Natural killer cell (primary cell): ENCODE measurements around the gene LDB1. TPM values are rescaled to one million over a fixed set of nuclear protein-coding genes. Genes with fewer than 3 reads are reported as not detected.
A peak's percentile ranks its signal among the peaks of the same experiment; 100 is the strongest.

ENCODE experiments used
- ATAC-seq, 3 donors: fragments of 150-1000 bp in 2 of 3; fragments of 200-7000 bp in 1 of 3; cut with Tn5 transposase; 1 replicate in 1 of 3; 2 replicates in 2 of 3; pipeline ENCODE4 v1.10.0; 2021; ENCODE audit warnings: mild to moderate bottlenecking in 2 of 3, moderate library complexity in 2 of 3
- DNase-seq, 2 donors: peaks; one replicate each; pipeline versions ENCODE4 v3.0.0 to v3.0.0-alpha.2; 2013 to 2021; ENCODE audit warnings: mixed read lengths in 1 of 2
- H3K27ac ChIP-seq: one replicate; pipeline ENCODE4 v1.5.1; 2013; ENCODE audit warnings: mild to moderate bottlenecking, low read length
- H3K27me3 ChIP-seq: one replicate; pipeline ENCODE4 v1.6.1; 2013; ENCODE audit warnings: low read length; ENCODE audit not compliant: control insufficient read depth, insufficient read depth
- H3K36me3 ChIP-seq: one replicate; pipeline ENCODE4 v1.6.1; 2013; ENCODE audit warnings: low read length; ENCODE audit not compliant: control insufficient read depth, insufficient read depth
- H3K4me1 ChIP-seq: one replicate; pipeline ENCODE4 v1.6.1; 2013; ENCODE audit warnings: low read length; ENCODE audit not compliant: control insufficient read depth, insufficient read depth
- H3K4me3 ChIP-seq: one replicate; pipeline ENCODE4 v1.5.1; 2013; ENCODE audit warnings: low read length
- H3K9me3 ChIP-seq: one replicate; pipeline ENCODE4 v1.6.1; 2013; ENCODE audit warnings: low read length; ENCODE audit not compliant: control insufficient read depth, insufficient read depth
- H3K27ac Mint-ChIP-seq, 2 donors: one replicate each; pipeline ENCODE4 v1.8.0; 2022; ENCODE audit warnings: mild to moderate bottlenecking in 2 of 2, mixed read lengths in 2 of 2, moderate library complexity in 1 of 2
- H3K27me3 Mint-ChIP-seq, 2 donors: one replicate each; pipeline ENCODE4 v1.8.0; 2022; ENCODE audit warnings: low read depth in 2 of 2, mixed read lengths in 2 of 2
- H3K36me3 Mint-ChIP-seq: one replicate; pipeline ENCODE4 v1.8.0; 2022; ENCODE audit warnings: mixed read lengths
- H3K4me1 Mint-ChIP-seq, 2 donors: one replicate each; pipeline ENCODE4 v1.8.0; 2022; ENCODE audit warnings: mixed read lengths in 2 of 2
- H3K4me3 Mint-ChIP-seq: one replicate; pipeline ENCODE4 v1.8.0; 2022; ENCODE audit warnings: mild to moderate bottlenecking, moderate library complexity, mixed read lengths
- H3K9me3 Mint-ChIP-seq, 2 donors: one replicate each; pipeline ENCODE4 v1.8.0; 2022; ENCODE audit warnings: mixed read lengths in 2 of 2
- CTCF ChIP-seq: fragments of 200-600 bp; IDR thresholded peaks from one replicate; pipeline ENCODE4 v1.8.0; 2022; ENCODE audit warnings: antibody characterized with exemption
- WGBS: methylation state at CpG from one replicate; pipeline ENCODE4 v1.1.7; 2013; ENCODE audit warnings: missing lambda C conversion rate; ENCODE audit not compliant: insufficient coverage; 5-methylcytosine and 5-hydroxymethylcytosine counted together
- intact Hi-C: fragments of 100-400 bp; cut with micrococcal nuclease; formaldehyde crosslinking; loops from one replicate; pipeline ENCODE4 v1.14.2; 2022
- total RNA-seq, 4 donors: library from RNA; stranded (reverse); fragments of 120-200 nt in 1 of 4; gene quantifications; one replicate each; pipeline versions ENCODE4 v1.2.3 to v1.2.4, GENCODE V29; 2013 to 2022

The LDB1 gene
- total RNA-seq, 3 donors from 2014 or later (not counting 1 experiment from before 2014, with no cell fraction given): 103 to 109 (median 104) TPM

- H3K4me1 Mint-ChIP-seq: peaks cover 6 to 15% of the 10 kb centered on the region in 2 donors
- DNase-seq (no peak), ATAC-seq (no peak)
- H3K9me3 ChIP-seq: no peaks in the 10 kb centered on the region
- H3K36me3 Mint-ChIP-seq: no peaks in the 10 kb centered on the region
- no peaks in the 10 kb centered on the region for H3K9me3 Mint-ChIP-seq
- WGBS: 94% methylated on average over 4 of the region's 4 CpGs
- TF ChIP-seq CTCF: no peak
- no peaks in the 10 kb centered on the region for H3K27me3 Mint-ChIP-seq
- intact Hi-C loops: no loop called here
- no peaks in the 10 kb centered on the region for H3K27me3 ChIP-seq
- H3K36me3 ChIP-seq: peaks cover 62% of the 10 kb centered on the region
- peaks cover 7% of the 10 kb centered on the region for H3K4me1 ChIP-seq
- H3K4me3 Mint-ChIP-seq: no peak overlapping the region
- H3K4me3 ChIP-seq: no peak overlapping the region
- H3K27ac Mint-ChIP-seq: peak overlapping the region in 1 of 2 donors; percentile 21
- no peak overlapping the region for H3K27ac ChIP-seq
Measured at GRCh38 chr10:102140218-102140617, 20.1 kb upstream of the LDB1 start.

DNA sequence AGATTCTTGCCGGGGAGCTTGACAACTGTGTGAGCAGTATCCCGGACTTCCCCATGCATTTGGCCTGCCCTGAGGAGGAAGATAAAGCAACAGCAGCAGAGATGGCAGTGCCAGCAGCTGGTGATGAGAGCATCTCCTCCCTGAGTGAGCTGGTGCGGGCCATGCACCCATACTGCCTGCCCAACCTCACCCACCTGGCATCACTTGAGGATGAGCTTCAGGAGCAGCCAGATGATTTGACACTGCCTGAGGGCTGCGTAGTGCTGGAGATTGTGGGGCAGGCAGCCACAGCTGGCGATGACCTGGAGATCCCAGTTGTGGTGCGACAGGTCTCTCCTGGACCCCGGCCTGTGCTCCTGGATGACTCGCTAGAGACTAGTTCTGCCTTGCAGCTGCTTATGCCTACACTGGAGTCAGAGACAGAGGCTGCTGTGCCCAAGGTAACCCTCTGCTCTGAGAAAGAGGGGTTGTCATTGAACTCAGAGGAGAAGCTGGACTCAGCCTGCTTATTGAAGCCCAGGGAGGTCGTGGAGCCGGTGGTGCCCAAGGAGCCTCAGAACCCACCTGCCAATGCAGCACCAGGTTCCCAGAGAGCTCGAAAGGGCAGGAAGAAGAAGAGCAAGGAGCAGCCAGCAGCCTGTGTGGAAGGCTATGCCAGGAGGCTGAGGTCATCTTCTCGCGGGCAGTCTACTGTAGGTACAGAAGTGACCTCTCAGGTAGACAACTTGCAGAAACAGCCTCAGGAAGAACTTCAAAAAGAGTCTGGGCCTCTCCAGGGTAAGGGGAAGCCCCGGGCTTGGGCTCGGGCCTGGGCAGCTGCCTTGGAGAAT is 19.3 kb upstream of the LDB1 start:
- Mint-ChIP-seq H3K9me3 (no peaks in the 10 kb centered on the region), H3K27ac (no peak overlapping the region), H3K4me1 (peaks cover 13 to 21% of the 10 kb centered on the region in 2 donors), H3K36me3 (no peaks in the 10 kb centered on the region), H3K27me3 (no peaks in the 10 kb centered on the region), H3K4me3 (no peak overlapping the region)
- H3K4me1 ChIP-seq: peaks cover 10% of the 10 kb centered on the region
- no peak for DNase-seq
- no peaks in the 10 kb centered on the region for H3K9me3 ChIP-seq
- no peak overlapping the region for H3K27ac ChIP-seq
- no peak for TF ChIP-seq CTCF
- H3K27me3 ChIP-seq: no peaks in the 10 kb centered on the region
- ATAC-seq: no peak
- WGBS: 96% methylated on average over 15 of the region's 15 CpGs
- H3K36me3 ChIP-seq: peaks cover 56% of the 10 kb centered on the region
- H3K4me3 ChIP-seq: no peak overlapping the region
- intact Hi-C loops: no loop called here

- no peaks in the 10 kb centered on the region for H3K27me3 ChIP-seq
- 81% methylated on average over 5 of the region's 7 CpGs for WGBS
- peak overlapping the region; percentile 2 for H3K4me3 Mint-ChIP-seq
- H3K27me3 Mint-ChIP-seq: no peaks in the 10 kb centered on the region
- peaks cover 33 to 40% of the 10 kb centered on the region in 2 donors for H3K4me1 Mint-ChIP-seq
- DNase-seq: no peak
- no peak for ATAC-seq
- intact Hi-C loops: no loop called here
- H3K36me3 Mint-ChIP-seq: no peaks in the 10 kb centered on the region
- no peak overlapping the region for H3K4me3 ChIP-seq
- no peak for TF ChIP-seq CTCF
- H3K36me3 ChIP-seq: peaks cover 33% of the 10 kb centered on the region
- no peaks in the 10 kb centered on the region for H3K9me3 Mint-ChIP-seq
- no peak overlapping the region for H3K27ac ChIP-seq
- H3K4me1 ChIP-seq: peaks cover 27% of the 10 kb centered on the region
- H3K27ac Mint-ChIP-seq: peak overlapping the region in 1 of 2 donors; percentile 42
- no peaks in the 10 kb centered on the region for H3K9me3 ChIP-seq
Measured at GRCh38 chr10:102135956-102136526, 15.9 kb upstream of the LDB1 start.
